Measurements from ENCODE around the gene COL27A1.

COL27A1 gene

DNA sequence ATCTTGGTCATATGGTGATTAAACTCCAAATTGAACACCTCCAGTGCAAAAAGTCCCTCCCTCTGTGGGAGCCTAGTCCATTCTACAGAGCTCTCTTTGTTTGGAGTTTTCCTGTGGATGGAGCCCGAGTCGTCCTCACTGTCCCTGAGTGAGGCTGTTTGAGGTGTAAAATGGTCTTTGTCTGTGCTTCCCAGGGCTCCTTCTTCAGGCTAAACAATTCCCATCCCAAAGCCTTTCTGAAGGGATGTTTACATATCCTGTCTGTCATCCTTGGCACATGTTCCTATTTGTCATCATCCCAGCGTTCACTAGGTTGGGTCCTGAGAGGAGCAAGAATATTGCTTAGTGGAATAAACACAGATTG is 68.9 kb downstream of the COL27A1 start:
- no peak overlapping the region for H3K27ac ChIP-seq (ENCODE audit: low read depth, low read length)
- H3K4me1 ChIP-seq (ENCODE audit: control insufficient read depth in 5 of 5, insufficient read depth in 5 of 5, low read length in 5 of 5), result peaks cover 0 to 12% (median 9%) of the 10 kb centered on the region in 5 donors
- H3K27me3 ChIP-seq (ENCODE audit: control insufficient read depth in 5 of 5, insufficient read depth in 4 of 5, low read length in 5 of 5), result no peaks in the 10 kb centered on the region
- H3K9ac ChIP-seq (ENCODE audit: low read length in 5 of 5), result no peak overlapping the region
- no peak overlapping the region for H3K4me3 ChIP-seq (ENCODE audit: low read depth in 1 of 5, low read length in 5 of 5)
- H3K36me3 ChIP-seq (ENCODE audit: control insufficient read depth in 5 of 5, insufficient read depth in 5 of 5, low read length in 5 of 5), result no peaks in the 10 kb centered on the region
- no peaks in the 10 kb centered on the region for H3K9me3 ChIP-seq (ENCODE audit: control insufficient read depth in 5 of 5, low read length in 5 of 5)

DNA sequence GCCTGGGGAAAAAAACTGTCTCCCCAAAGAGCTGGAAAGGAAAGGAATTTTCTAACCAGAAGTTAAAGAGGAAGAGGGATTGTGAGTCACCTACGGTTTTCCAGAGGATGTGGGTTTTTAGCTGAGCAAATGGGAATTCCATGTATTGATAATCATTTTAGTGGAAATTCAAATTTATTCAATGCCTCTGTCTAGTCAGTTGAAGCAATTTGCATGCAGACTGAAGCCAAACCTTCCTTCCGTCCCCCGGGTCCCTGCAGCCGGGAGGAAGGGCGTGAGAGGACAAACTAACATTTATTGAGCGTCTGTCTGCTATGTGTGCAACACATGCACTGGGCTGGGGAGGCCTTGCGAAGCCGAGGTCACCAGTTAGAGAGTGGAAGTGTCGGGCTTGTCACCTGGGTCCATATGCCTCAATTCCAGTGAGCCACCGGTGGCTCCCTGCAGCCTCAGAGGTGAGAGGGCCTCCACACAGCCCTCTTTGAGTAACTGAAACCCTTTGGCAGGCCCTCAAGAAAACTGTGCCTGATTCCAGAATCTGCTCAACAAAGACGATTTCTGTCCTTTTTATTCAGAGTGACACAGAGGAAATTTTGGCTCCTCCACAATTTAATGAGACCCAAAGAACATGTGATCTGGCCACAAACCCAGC is 70.3 kb downstream of the COL27A1 start:
- peaks cover 0 to 12% (median 9%) of the 10 kb centered on the region in 5 donors for H3K4me1 ChIP-seq (ENCODE audit: control insufficient read depth in 5 of 5, insufficient read depth in 5 of 5, low read length in 5 of 5)
- H3K9ac ChIP-seq (ENCODE audit: low read length in 5 of 5), result no peak overlapping the region
- H3K27ac ChIP-seq (ENCODE audit: low read depth, low read length), result no peak overlapping the region
- no peaks in the 10 kb centered on the region for H3K27me3 ChIP-seq (ENCODE audit: control insufficient read depth in 5 of 5, insufficient read depth in 4 of 5, low read length in 5 of 5)
- H3K4me3 ChIP-seq (ENCODE audit: low read depth in 1 of 5, low read length in 5 of 5), result no peak overlapping the region
- H3K36me3 ChIP-seq (ENCODE audit: control insufficient read depth in 5 of 5, insufficient read depth in 5 of 5, low read length in 5 of 5), result no peaks in the 10 kb centered on the region
- H3K9me3 ChIP-seq (ENCODE audit: control insufficient read depth in 5 of 5, low read length in 5 of 5), result no peaks in the 10 kb centered on the region

DNA sequence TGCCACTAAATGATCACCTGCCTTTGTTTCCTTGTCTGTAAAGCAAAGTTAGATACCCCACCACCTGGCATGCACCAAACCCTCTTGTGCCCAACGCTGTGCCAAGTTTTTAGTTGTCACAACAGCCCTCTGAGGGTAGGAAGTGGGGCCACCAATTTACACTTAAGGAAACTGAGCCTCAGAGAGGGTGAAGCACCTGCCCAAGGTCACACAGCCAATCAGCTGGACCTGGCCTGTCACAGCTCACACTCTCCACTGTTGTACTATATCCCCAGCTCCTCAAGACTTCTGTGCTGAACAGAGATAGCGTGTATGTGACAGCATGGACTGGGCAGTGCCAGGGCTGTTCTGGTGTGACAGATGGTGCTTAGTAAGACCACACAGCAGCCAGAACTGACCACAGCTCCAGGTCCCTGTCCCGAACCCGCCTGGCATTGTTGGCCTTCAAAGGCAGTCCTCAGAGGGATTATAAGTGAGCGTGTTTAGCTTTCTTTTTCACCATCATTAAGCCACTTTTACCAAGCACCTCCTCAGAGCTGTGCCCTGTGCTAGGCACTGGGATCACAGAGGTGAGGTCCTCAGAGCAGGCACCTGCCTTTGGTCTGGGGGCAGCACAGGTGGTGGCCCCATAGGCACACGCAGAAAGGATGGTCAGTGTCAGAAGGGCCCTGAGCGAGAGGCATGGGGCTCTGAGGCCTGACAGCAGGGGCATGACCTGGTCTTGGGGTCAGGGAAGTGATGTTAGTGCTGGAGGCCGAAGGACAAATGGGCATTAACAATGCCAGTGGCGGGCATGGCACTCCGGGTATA is 71.1 kb downstream of the COL27A1 start:
- Histone ChIP-seq H3K27me3 (ENCODE audit: control insufficient read depth in 5 of 5, insufficient read depth in 4 of 5, low read length in 5 of 5) (no peaks in the 10 kb centered on the region), H3K36me3 (ENCODE audit: control insufficient read depth in 5 of 5, insufficient read depth in 5 of 5, low read length in 5 of 5) (no peaks in the 10 kb centered on the region), H3K9ac (ENCODE audit: low read length in 5 of 5) (no peak overlapping the region), H3K9me3 (ENCODE audit: control insufficient read depth in 5 of 5, low read length in 5 of 5) (no peaks in the 10 kb centered on the region), H3K27ac (ENCODE audit: low read depth, low read length) (no peak overlapping the region), H3K4me3 (ENCODE audit: low read depth in 1 of 5, low read length in 5 of 5) (no peak overlapping the region), H3K4me1 (ENCODE audit: control insufficient read depth in 5 of 5, insufficient read depth in 5 of 5, low read length in 5 of 5) (peaks cover 0 to 12% (median 9%) of the 10 kb centered on the region in 5 donors)

DNA sequence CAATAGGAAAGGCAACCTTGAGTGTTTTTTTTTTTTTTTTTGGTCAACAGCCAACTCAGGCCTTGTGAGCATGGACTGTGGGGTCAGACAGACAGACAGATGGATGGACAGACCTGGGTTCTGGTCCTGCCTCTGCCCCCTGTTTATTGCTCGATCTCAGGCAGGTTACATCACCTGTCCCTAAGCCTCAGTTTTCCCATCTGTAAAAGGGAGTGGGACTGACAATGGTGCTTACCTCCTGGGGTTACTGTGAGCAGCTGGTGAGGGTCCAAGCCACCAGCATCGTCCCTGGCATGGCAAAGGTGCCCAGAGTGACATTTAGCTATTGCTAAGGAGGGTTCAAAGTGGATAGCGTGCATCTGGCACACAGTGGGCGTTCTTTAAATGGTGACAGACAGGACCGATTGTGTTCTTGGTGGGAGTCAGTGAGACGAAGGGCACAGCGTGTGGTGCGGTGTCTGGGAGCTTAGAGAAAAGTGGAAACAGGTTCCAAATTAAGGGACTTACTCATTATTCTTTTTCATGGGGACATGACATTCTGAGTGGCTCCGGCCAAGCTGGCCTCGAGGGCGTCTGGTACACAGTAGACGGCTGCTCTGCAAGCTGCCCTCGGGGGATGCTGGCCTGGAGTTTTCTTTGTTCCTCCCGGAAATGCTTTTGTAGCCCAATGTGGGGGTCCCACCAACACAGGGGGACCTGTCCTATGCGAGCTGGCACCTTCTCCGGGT is 72.1 kb downstream of the COL27A1 start:
- no peak overlapping the region for H3K27ac ChIP-seq (ENCODE audit: low read depth, low read length)
- no peak overlapping the region for H3K4me3 ChIP-seq (ENCODE audit: low read depth in 1 of 5, low read length in 5 of 5)
- peaks cover 0 to 12% (median 9%) of the 10 kb centered on the region in 5 donors for H3K4me1 ChIP-seq (ENCODE audit: control insufficient read depth in 5 of 5, insufficient read depth in 5 of 5, low read length in 5 of 5)
- H3K9ac ChIP-seq (ENCODE audit: low read length in 5 of 5), result no peak overlapping the region
- H3K27me3 ChIP-seq (ENCODE audit: control insufficient read depth in 5 of 5, insufficient read depth in 4 of 5, low read length in 5 of 5), result no peaks in the 10 kb centered on the region
- no peaks in the 10 kb centered on the region for H3K36me3 ChIP-seq (ENCODE audit: control insufficient read depth in 5 of 5, insufficient read depth in 5 of 5, low read length in 5 of 5)
- no peaks in the 10 kb centered on the region for H3K9me3 ChIP-seq (ENCODE audit: control insufficient read depth in 5 of 5, low read length in 5 of 5)

DNA sequence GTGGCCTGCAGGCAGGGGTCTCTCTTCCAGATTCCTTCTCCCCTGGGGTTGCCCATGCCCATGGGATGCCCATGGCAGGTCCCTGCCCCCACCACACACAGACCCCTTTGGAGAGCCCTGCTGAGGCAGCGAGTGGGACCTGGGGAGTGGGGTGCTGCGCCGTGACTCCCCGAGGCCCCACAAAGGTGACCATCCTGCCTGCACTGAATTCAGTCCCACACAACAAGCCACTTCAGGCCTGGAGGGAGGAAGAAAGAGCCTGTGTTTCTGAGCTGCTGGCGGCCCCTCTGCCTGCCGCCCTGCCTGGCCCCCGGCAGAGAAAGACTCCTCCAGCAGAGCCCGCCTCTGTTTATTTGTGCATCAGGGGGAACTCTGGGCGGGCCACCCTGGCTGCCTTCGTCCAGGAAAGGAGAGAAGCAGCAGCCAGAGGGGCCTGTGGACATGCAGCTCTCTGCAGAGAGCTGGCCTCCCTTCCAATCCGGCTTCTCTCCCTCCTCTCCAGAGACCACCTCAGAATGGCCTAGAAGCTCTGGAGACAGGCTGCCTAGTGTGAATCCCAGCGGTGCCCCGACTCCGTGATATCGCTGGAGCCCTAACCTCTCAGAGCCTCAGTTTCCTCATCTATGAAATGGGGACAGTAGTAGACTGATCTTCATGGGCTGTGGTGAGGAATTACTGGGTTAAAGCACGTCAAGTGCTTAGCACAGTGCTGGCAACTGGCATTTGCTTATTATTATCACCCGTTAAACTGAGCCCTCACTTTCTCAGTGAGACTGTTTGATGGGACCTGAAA is 72.9 kb downstream of the COL27A1 start:
- H3K36me3 ChIP-seq (ENCODE audit: control insufficient read depth in 5 of 5, insufficient read depth in 5 of 5, low read length in 5 of 5), result no peaks in the 10 kb centered on the region
- no peaks in the 10 kb centered on the region for H3K9me3 ChIP-seq (ENCODE audit: control insufficient read depth in 5 of 5, low read length in 5 of 5)
- no peak overlapping the region for H3K9ac ChIP-seq (ENCODE audit: low read length in 5 of 5)
- H3K4me3 ChIP-seq (ENCODE audit: low read depth in 1 of 5, low read length in 5 of 5), result no peak overlapping the region
- H3K27ac ChIP-seq (ENCODE audit: low read depth, low read length), result no peak overlapping the region
- peaks cover 0 to 12% (median 9%) of the 10 kb centered on the region in 5 donors for H3K4me1 ChIP-seq (ENCODE audit: control insufficient read depth in 5 of 5, insufficient read depth in 5 of 5, low read length in 5 of 5)
- H3K27me3 ChIP-seq (ENCODE audit: control insufficient read depth in 5 of 5, insufficient read depth in 4 of 5, low read length in 5 of 5), result no peaks in the 10 kb centered on the region

DNA sequence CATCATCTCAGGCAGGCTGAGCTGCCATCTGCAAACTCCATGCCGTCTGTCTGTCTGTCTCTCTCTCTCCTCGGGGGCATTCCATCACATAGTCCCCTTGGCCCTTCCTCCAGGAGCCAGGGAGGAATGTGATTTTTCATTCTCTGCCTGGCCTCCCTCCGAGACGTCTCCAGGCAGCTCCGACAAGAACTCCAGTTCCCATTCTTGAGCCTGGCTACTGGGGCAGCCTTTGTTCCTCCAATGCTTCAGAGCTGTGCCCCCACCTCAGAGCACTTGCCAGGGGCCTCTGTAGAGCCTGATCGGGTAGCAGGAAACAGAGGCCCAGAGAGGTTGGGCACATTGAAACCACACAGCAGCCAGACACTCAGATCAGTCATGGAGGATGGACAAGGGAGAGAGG is 74.0 kb downstream of the COL27A1 start:
- no peak overlapping the region for H3K9ac ChIP-seq (ENCODE audit: low read length in 5 of 5)
- no peak overlapping the region for H3K27ac ChIP-seq (ENCODE audit: low read depth, low read length)
- no peaks in the 10 kb centered on the region for H3K27me3 ChIP-seq (ENCODE audit: control insufficient read depth in 5 of 5, insufficient read depth in 4 of 5, low read length in 5 of 5)
- H3K4me3 ChIP-seq (ENCODE audit: low read depth in 1 of 5, low read length in 5 of 5), result no peak overlapping the region
- H3K9me3 ChIP-seq (ENCODE audit: control insufficient read depth in 5 of 5, low read length in 5 of 5), result no peaks in the 10 kb centered on the region
- H3K36me3 ChIP-seq (ENCODE audit: control insufficient read depth in 5 of 5, insufficient read depth in 5 of 5, low read length in 5 of 5), result no peaks in the 10 kb centered on the region
- peaks cover 0 to 13% (median 9%) of the 10 kb centered on the region in 5 donors for H3K4me1 ChIP-seq (ENCODE audit: control insufficient read depth in 5 of 5, insufficient read depth in 5 of 5, low read length in 5 of 5)

DNA sequence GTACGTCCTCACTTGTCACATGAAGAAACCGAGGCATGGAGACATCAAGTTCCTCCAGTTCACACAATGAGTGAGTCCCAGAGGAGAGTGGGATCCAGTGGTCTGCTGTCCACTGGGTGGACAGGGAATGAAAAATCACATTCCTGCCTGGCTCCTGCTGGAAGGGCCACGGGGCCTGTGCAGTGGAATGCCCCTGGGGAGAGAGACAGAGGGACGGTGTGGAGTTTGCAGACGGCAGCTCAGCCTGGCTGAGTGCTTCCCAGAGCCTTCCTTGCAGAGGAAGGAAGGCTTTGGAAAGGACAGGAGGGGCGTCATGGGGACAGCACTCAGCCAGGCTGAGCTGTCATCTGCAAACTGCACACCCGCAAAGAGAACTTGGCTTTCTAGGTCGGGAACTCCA is 74.7 kb downstream of the COL27A1 start:
- H3K9ac ChIP-seq (ENCODE audit: low read length in 5 of 5), result no peak overlapping the region
- no peaks in the 10 kb centered on the region for H3K9me3 ChIP-seq (ENCODE audit: control insufficient read depth in 5 of 5, low read length in 5 of 5)
- H3K27me3 ChIP-seq (ENCODE audit: control insufficient read depth in 5 of 5, insufficient read depth in 4 of 5, low read length in 5 of 5), result no peaks in the 10 kb centered on the region
- no peak overlapping the region for H3K4me3 ChIP-seq (ENCODE audit: low read depth in 1 of 5, low read length in 5 of 5)
- H3K27ac ChIP-seq (ENCODE audit: low read depth, low read length), result no peak overlapping the region
- no peaks in the 10 kb centered on the region for H3K36me3 ChIP-seq (ENCODE audit: control insufficient read depth in 5 of 5, insufficient read depth in 5 of 5, low read length in 5 of 5)
- peaks cover 0 to 16% (median 9%) of the 10 kb centered on the region in 5 donors for H3K4me1 ChIP-seq (ENCODE audit: control insufficient read depth in 5 of 5, insufficient read depth in 5 of 5, low read length in 5 of 5)

DNA sequence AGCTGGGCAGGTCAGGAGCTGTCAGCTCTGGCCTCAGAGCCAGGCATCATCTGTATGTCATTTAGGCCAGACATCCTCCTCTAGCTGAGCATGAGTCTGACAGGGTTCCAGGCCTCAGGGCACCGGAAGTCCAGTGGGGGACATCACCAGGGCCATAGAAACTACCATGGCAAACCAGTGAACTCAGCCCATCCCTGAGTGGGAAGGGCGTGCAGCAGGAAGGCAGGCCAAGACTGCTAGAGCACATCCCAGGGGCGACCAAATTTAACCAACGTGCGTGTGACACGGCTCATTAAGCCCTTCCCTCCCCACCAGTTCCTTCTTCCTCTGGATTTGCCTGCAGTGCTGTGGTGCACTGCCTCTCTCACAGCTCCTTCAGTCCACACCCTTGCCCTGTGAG is 75.9 kb downstream of the COL27A1 start:
- H3K27me3 ChIP-seq (ENCODE audit: control insufficient read depth in 5 of 5, insufficient read depth in 4 of 5, low read length in 5 of 5), result peaks cover 0 to 4% (median 0%) of the 10 kb centered on the region in 5 donors
- no peaks in the 10 kb centered on the region for H3K36me3 ChIP-seq (ENCODE audit: control insufficient read depth in 5 of 5, insufficient read depth in 5 of 5, low read length in 5 of 5)
- H3K9ac ChIP-seq (ENCODE audit: low read length in 5 of 5), result no peak overlapping the region
- H3K4me3 ChIP-seq (ENCODE audit: low read depth in 1 of 5, low read length in 5 of 5), result no peak overlapping the region
- no peak overlapping the region for H3K27ac ChIP-seq (ENCODE audit: low read depth, low read length)
- H3K4me1 ChIP-seq (ENCODE audit: control insufficient read depth in 5 of 5, insufficient read depth in 5 of 5, low read length in 5 of 5), result peaks cover 0 to 5% (median 0%) of the 10 kb centered on the region in 5 donors
- H3K9me3 ChIP-seq (ENCODE audit: control insufficient read depth in 5 of 5, low read length in 5 of 5), result no peaks in the 10 kb centered on the region

DNA sequence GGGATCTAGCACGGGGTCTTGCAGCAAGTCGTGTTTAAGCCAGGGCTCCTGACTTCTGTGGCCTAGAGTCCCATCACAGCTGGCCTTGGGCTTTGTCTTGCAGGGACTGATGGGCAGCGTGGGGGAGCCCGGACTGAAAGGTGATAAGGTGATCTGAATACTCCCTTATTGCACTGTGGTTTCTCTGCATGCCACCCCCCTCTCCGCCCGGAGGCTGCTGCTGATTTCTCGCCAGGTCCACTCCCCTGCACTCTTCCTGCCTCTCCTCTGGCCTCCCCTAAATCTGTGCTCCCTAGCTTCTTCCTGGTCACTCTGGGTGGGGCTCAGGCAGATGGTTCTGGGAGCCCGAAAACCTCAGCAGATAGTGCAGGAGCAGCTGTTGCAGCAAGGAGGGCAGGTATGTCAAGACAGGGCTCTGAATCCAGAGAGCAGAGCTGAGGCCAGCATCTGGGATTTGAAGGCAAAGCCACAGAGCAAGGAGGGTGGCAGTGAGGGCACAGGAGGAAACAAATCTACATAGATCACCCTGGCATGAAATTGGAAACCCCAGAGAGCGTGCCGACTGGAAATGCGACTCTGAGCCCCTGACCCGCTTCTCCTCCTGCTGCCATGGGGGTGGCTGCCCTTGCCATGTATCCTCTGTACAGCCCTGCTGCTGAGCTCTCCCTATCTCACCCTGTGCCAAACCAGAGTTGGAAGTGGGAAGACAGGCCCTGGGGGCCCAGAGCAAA is 76.5 kb downstream of the COL27A1 start:
- Histone ChIP-seq H3K9ac (ENCODE audit: low read length in 5 of 5) (no peak overlapping the region), H3K27me3 (ENCODE audit: control insufficient read depth in 5 of 5, insufficient read depth in 4 of 5, low read length in 5 of 5) (peaks cover 0 to 4% (median 0%) of the 10 kb centered on the region in 5 donors), H3K9me3 (ENCODE audit: control insufficient read depth in 5 of 5, low read length in 5 of 5) (no peaks in the 10 kb centered on the region), H3K4me3 (ENCODE audit: low read depth in 1 of 5, low read length in 5 of 5) (no peak overlapping the region), H3K36me3 (ENCODE audit: control insufficient read depth in 5 of 5, insufficient read depth in 5 of 5, low read length in 5 of 5) (no peaks in the 10 kb centered on the region), H3K27ac (ENCODE audit: low read depth, low read length) (no peak overlapping the region), H3K4me1 (ENCODE audit: control insufficient read depth in 5 of 5, insufficient read depth in 5 of 5, low read length in 5 of 5) (peaks cover 0 to 8% (median 3%) of the 10 kb centered on the region in 5 donors)
